ENCODE measurements around the gene WDR75. TPM values are rescaled to one million over a fixed set of nuclear protein-coding genes. Genes with fewer than 3 reads are reported as not detected.
A peak's percentile ranks its signal among the peaks of the same experiment; 100 is the strongest.

The WDR75 gene
- polyA plus RNA-seq, 3 donors = 3.9 to 20.7 (median 5.8) TPM

DNA sequence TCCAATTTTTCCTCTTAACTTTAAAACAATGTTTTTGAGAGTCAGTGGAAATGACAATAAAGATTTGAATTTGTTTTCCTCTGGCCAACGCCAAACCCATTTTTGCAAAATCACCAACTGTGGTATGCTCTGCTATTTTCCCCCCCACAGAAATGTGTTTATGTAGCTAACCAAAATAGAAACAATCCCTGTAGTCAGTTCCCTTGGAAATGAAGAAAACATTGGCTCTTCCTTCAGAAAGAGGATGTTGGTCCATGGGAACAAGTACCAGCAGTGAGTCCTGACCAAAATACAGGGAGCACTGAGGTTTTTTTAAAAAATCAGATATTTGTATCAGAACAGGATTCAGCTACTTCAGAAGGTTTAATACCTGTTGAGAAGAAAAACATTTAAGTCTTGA, 74.0 kb downstream of the WDR75 start:
- Mint-ChIP-seq H3K27ac (peak overlapping the region in 5 of 7 donors; percentile 33 to 83 (median 70)), H3K27me3 (ENCODE audit: low read depth in 3 of 3) (no peaks in the 10 kb centered on the region), H3K4me3 (no peak overlapping the region), H3K4me1 (peaks cover 55% of the 10 kb centered on the region), H3K36me3 (peaks cover 0 to 3% of the 10 kb centered on the region in 2 donors), H3K9me3 (peaks cover 0 to 13% (median 4%) of the 10 kb centered on the region in 7 donors)
- H3K4me1 ChIP-seq (ENCODE audit: control insufficient read depth in 1 of 2, insufficient read depth in 2 of 2, low read length in 2 of 2) = peaks cover 49 to 57% of the 10 kb centered on the region in 2 donors
- no peaks in the 10 kb centered on the region for H3K27me3 ChIP-seq (ENCODE audit: control insufficient read depth in 2 of 2, insufficient read depth in 2 of 2, low read length in 2 of 2)
- no peaks in the 10 kb centered on the region for H3K36me3 ChIP-seq (replicated peaks in 1 of 2; ENCODE audit: control insufficient read depth in 1 of 2, insufficient read depth in 2 of 2, low read length in 2 of 2)
- no peak for DNase-seq
- H3K9ac ChIP-seq (ENCODE audit: insufficient read depth, low read length, poor library complexity, severe bottlenecking) = no peak overlapping the region
- no peak overlapping the region for H3K4me2 ChIP-seq (replicated peaks; ENCODE audit: extremely low read depth, low read length, poor library complexity, severe bottlenecking)
- H2AFZ ChIP-seq (ENCODE audit: insufficient read depth, low read depth, low read length, poor library complexity, severe bottlenecking) = no peak overlapping the region
- H3K9me3 ChIP-seq (replicated peaks in 1 of 2; ENCODE audit: control insufficient read depth in 1 of 2, insufficient read depth in 1 of 2, low read length in 2 of 2) = no peaks in the 10 kb centered on the region
- peak overlapping the region in 1 of 2 donors; percentile 67 for H3K27ac ChIP-seq (ENCODE audit: low read depth in 1 of 2, low read length in 2 of 2)
- intact Hi-C loops (cut with micrococcal nuclease) = no loop called here
- TF ChIP-seq, protein P1, sequence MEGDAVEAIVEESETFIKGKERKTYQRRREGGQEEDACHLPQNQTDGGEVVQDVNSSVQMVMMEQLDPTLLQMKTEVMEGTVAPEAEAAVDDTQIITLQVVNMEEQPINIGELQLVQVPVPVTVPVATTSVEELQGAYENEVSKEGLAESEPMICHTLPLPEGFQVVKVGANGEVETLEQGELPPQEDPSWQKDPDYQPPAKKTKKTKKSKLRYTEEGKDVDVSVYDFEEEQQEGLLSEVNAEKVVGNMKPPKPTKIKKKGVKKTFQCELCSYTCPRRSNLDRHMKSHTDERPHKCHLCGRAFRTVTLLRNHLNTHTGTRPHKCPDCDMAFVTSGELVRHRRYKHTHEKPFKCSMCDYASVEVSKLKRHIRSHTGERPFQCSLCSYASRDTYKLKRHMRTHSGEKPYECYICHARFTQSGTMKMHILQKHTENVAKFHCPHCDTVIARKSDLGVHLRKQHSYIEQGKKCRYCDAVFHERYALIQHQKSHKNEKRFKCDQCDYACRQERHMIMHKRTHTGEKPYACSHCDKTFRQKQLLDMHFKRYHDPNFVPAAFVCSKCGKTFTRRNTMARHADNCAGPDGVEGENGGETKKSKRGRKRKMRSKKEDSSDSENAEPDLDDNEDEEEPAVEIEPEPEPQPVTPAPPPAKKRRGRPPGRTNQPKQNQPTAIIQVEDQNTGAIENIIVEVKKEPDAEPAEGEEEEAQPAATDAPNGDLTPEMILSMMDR (IDR thresholded peaks at IDR 0.05) = no peak
- H3K4me3 ChIP-seq (replicated peaks in 1 of 3; ENCODE audit: low read depth in 2 of 3, low read length in 3 of 3) = peak overlapping the region in 1 of 3 experiments; percentile 45
- no peaks in the 10 kb centered on the region for H3K79me2 ChIP-seq (ENCODE audit: insufficient read depth, low read length)
- no CpG with 5 or more reads among the region's 1 CpG for WGBS (ENCODE audit: insufficient coverage)
- no peaks in the 10 kb centered on the region for H4K20me1 ChIP-seq (ENCODE audit: insufficient read depth, low read length)

DNA sequence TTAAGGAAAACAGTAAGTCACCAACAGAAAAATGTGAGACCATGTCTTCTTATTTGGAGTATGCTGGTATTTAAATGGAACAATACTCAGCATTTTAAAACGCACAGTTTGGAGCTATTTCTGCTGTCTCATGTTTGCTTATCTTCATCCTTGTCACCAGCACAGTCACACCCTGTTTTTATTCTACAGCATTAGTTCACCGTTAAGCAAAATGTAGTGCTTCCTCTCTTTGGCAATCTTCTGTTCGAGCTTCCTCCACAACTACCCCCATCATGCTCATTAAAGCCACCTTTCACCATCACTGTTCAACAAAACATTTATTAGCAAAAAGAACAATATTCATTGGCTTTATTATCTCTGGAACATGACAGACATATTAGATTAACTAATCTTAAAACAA, 75.3 kb downstream of the WDR75 start:
- no peak overlapping the region for H3K9ac ChIP-seq (ENCODE audit: insufficient read depth, low read length, poor library complexity, severe bottlenecking)
- peak overlapping the region; percentile 36 for H3K4me2 ChIP-seq (replicated peaks; ENCODE audit: extremely low read depth, low read length, poor library complexity, severe bottlenecking)
- H4K20me1 ChIP-seq (ENCODE audit: insufficient read depth, low read length) = no peaks in the 10 kb centered on the region
- TF ChIP-seq, protein P1 (IDR thresholded peaks at IDR 0.05) = no peak
- peak overlapping the region in 1 of 2 donors; percentile 67 for H3K27ac ChIP-seq (ENCODE audit: low read depth in 1 of 2, low read length in 2 of 2)
- intact Hi-C loops (cut with micrococcal nuclease) = no loop called here
- peak; percentile 38 to 49 (median 41) for DNase-seq
- Mint-ChIP-seq H3K27ac (peak overlapping the region; percentile 2 to 83 (median 32)), H3K9me3 (peaks cover 0 to 6% (median 2%) of the 10 kb centered on the region in 7 donors), H3K27me3 (ENCODE audit: low read depth in 3 of 3) (no peaks in the 10 kb centered on the region), H3K4me3 (no peak overlapping the region), H3K4me1 (peaks cover 55% of the 10 kb centered on the region), H3K36me3 (peaks cover 0 to 3% of the 10 kb centered on the region in 2 donors)
- no peak overlapping the region for H3K4me3 ChIP-seq (replicated peaks in 1 of 3; ENCODE audit: low read depth in 2 of 3, low read length in 3 of 3)
- H3K36me3 ChIP-seq (replicated peaks in 1 of 2; ENCODE audit: control insufficient read depth in 1 of 2, insufficient read depth in 2 of 2, low read length in 2 of 2) = no peaks in the 10 kb centered on the region
- H2AFZ ChIP-seq (ENCODE audit: insufficient read depth, low read depth, low read length, poor library complexity, severe bottlenecking) = no peak overlapping the region
- H3K9me3 ChIP-seq (replicated peaks in 1 of 2; ENCODE audit: control insufficient read depth in 1 of 2, insufficient read depth in 1 of 2, low read length in 2 of 2) = no peaks in the 10 kb centered on the region
- WGBS (ENCODE audit: insufficient coverage) = 0% methylated on average over 3 of the region's 3 CpGs
- no peaks in the 10 kb centered on the region for H3K79me2 ChIP-seq (ENCODE audit: insufficient read depth, low read length)
- H3K4me1 ChIP-seq (ENCODE audit: control insufficient read depth in 1 of 2, insufficient read depth in 2 of 2, low read length in 2 of 2) = peaks cover 49 to 57% of the 10 kb centered on the region in 2 donors
- no peaks in the 10 kb centered on the region for H3K27me3 ChIP-seq (ENCODE audit: control insufficient read depth in 2 of 2, insufficient read depth in 2 of 2, low read length in 2 of 2)

All from CD14-positive monocyte (primary cell).